Liver (tissue), 3 donors: ENCODE data around the gene P2RY12.

ENCODE experiments used
- GABPA ChIP-seq, 2 donors: IDR thresholded peaks in 1 of 2; conservative IDR thresholded peaks in 1 of 2; 2 replicates each; pipeline ENCODE4 v1.6.1; 2016; ENCODE audit warnings: antibody characterized with exemption in 2 of 2, mild to moderate bottlenecking in 1 of 2, moderate library complexity in 1 of 2
- HNF4G ChIP-seq: IDR thresholded peaks from 2 replicates; pipeline ENCODE4 v1.6.1; 2016; ENCODE audit warnings: antibody characterized with exemption
- RAD21 ChIP-seq, 2 donors: IDR thresholded peaks; 2 replicates each; pipeline ENCODE4 v1.6.1; 2016; ENCODE audit warnings: antibody characterized with exemption in 2 of 2, mild to moderate bottlenecking in 2 of 2
- RXRA ChIP-seq, 2 donors: IDR thresholded peaks; 2 replicates each; pipeline ENCODE4 v1.6.1; 2017 to 2018; ENCODE audit warnings: antibody characterized with exemption in 2 of 2, mild to moderate bottlenecking in 1 of 2
- SP1 ChIP-seq: IDR thresholded peaks from 2 replicates; pipeline ENCODE4 v1.6.1; 2018; ENCODE audit warnings: antibody characterized with exemption, mild to moderate bottlenecking
- TAF1 ChIP-seq: conservative IDR thresholded peaks from 2 replicates; pipeline ENCODE4 v1.6.1; 2016; ENCODE audit warnings: antibody characterized with exemption, mild to moderate bottlenecking
- TF ChIP-seq, protein P1 (sequence below): fragments of 150-350 bp; IDR thresholded peaks from 2 replicates; pipeline ENCODE4 v1.5.1; 2017; ENCODE audit warnings: improper control_type of control experiment, low read depth, low read length; ENCODE audit not compliant: missing input control
- TF ChIP-seq, protein P2 (sequence below): IDR thresholded peaks from 2 replicates; pipeline ENCODE4 v1.6.1; 2016; ENCODE audit warnings: antibody characterized with exemption
- donor health status: healthy.
- donor health status: healthy.

DNA sequence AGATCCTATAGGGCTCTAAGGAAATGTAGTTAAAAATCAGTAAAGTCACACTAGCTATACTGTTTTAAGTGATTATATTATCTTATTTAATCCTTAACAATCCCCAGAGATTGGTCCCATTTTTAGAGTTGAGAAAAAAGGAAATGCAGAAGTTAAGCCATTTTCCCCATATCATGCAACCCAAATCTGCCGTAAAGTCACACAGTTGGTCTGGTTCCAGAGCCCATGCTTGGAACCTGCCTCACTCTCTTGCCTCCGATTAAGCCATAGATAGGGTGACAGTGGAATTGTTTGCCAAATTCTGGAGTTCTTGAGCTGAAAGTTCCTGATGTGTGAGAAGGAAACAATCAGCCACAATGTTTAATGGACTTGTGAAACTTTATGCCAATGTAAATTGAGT, 52.9 kb downstream of the P2RY12 start:
- no peak for TF ChIP-seq RAD21 (IDR thresholded peaks at IDR 0.05)
- TF ChIP-seq, protein P1, sequence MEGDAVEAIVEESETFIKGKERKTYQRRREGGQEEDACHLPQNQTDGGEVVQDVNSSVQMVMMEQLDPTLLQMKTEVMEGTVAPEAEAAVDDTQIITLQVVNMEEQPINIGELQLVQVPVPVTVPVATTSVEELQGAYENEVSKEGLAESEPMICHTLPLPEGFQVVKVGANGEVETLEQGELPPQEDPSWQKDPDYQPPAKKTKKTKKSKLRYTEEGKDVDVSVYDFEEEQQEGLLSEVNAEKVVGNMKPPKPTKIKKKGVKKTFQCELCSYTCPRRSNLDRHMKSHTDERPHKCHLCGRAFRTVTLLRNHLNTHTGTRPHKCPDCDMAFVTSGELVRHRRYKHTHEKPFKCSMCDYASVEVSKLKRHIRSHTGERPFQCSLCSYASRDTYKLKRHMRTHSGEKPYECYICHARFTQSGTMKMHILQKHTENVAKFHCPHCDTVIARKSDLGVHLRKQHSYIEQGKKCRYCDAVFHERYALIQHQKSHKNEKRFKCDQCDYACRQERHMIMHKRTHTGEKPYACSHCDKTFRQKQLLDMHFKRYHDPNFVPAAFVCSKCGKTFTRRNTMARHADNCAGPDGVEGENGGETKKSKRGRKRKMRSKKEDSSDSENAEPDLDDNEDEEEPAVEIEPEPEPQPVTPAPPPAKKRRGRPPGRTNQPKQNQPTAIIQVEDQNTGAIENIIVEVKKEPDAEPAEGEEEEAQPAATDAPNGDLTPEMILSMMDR: no peak
- TF ChIP-seq TAF1: no peak
- no peak for TF ChIP-seq GABPA (IDR thresholded peaks at IDR 0.05 in 1 of 2, conservative IDR thresholded peaks at IDR 0.05 in 1 of 2)
- TF ChIP-seq, protein P2, sequence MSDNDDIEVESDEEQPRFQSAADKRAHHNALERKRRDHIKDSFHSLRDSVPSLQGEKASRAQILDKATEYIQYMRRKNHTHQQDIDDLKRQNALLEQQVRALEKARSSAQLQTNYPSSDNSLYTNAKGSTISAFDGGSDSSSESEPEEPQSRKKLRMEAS: no peak
- TF ChIP-seq SP1: no peak
- no peak for TF ChIP-seq HNF4G
- TF ChIP-seq RXRA (IDR thresholded peaks at IDR 0.05): no peak
